Measurements from ENCODE around the gene PRMT9. TPM values are rescaled to one million over a fixed set of nuclear protein-coding genes. Genes with fewer than 3 reads are reported as not detected.

Gene PRMT9
- polyA plus RNA-seq, 1 donor (not counting 4 experiments of a cell fraction or from before 2014, with no cell fraction given) = 10.4 TPM

DNA sequence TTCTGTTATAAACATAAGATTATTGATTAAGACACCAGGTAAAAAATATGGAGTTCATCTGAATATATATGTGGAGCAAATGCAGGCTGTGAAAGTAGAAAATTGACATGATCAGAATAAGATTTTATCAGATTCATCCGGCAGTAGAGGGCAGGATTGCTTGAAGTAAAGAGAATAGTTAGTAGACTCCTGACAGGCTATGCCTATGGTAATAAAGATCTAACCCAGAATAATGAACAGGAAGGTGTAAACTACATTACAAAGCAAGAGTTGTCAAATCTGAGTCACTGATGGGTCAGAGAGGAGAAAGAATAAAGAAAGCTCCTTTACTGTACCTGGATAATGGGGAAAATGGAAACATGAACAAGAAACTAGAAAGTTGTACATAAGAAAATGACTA lies 87.6 kb downstream of the PRMT9 start:
- FAIRE-seq (no peak), DNase-seq (ENCODE audit: low read depth, low spot score) (no peak)
- H3K9me1 ChIP-seq (ENCODE audit: control insufficient read depth, extremely low read depth, insufficient read depth, low read length) = no peaks in the 10 kb centered on the region

DNA sequence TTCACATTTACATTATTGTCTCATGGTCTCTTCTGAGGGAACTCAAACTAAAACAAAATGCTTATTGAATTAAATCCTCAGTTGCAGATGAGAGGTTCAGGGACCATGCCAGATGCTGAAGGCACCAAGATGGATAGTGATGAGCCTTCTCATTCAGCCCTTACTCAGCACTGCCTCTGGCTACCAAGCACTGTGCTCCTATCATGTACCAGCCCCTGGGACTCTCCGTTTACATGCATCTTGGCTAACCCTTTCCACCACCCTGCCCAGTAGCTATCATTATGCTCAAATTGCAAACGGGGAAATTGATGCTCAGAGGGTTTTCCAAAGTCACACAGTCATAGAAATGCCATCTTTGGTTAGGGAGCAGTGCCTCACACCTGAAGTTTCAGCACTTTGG lies 89.4 kb downstream of the PRMT9 start:
- H3K9ac ChIP-seq (ENCODE audit: control insufficient read depth, extremely low read depth, insufficient read depth, low read length) = no peak overlapping the region
- H3K79me2 ChIP-seq (ENCODE audit: control insufficient read depth, insufficient read depth, low read length) = no peaks in the 10 kb centered on the region
- DNase-seq (ENCODE audit: low read depth, low spot score) = no peak
- H3K9me3 ChIP-seq (ENCODE audit: control insufficient read depth, low read depth, low read length) = no peaks in the 10 kb centered on the region
- H4K20me1 ChIP-seq (ENCODE audit: control insufficient read depth, extremely low read depth, insufficient read depth, low read length) = no peaks in the 10 kb centered on the region
- H3K4me3 ChIP-seq (ENCODE audit: control insufficient read depth in 2 of 3, extremely low read depth in 1 of 3, insufficient read depth in 2 of 3, low read depth in 1 of 3, low read length in 3 of 3) = no peak overlapping the region
- no peak for TF ChIP-seq EZH2 (IDR thresholded peaks at IDR 0.05; ENCODE audit: low read length)
- TF ChIP-seq, protein P1, sequence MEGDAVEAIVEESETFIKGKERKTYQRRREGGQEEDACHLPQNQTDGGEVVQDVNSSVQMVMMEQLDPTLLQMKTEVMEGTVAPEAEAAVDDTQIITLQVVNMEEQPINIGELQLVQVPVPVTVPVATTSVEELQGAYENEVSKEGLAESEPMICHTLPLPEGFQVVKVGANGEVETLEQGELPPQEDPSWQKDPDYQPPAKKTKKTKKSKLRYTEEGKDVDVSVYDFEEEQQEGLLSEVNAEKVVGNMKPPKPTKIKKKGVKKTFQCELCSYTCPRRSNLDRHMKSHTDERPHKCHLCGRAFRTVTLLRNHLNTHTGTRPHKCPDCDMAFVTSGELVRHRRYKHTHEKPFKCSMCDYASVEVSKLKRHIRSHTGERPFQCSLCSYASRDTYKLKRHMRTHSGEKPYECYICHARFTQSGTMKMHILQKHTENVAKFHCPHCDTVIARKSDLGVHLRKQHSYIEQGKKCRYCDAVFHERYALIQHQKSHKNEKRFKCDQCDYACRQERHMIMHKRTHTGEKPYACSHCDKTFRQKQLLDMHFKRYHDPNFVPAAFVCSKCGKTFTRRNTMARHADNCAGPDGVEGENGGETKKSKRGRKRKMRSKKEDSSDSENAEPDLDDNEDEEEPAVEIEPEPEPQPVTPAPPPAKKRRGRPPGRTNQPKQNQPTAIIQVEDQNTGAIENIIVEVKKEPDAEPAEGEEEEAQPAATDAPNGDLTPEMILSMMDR (optimal IDR thresholded peaks at IDR 0.05 in 1 of 3, IDR thresholded peaks at IDR 0.05 in 1 of 3, conservative IDR thresholded peaks at IDR 0.05 in 1 of 3; ENCODE audit: extremely low read depth in 1 of 3, insufficient read depth in 2 of 3, low read length in 3 of 3) = no peak
- H3K36me3 ChIP-seq (ENCODE audit: control insufficient read depth in 2 of 2, extremely low read depth in 1 of 2, insufficient read depth in 2 of 2, low read length in 2 of 2) = no peaks in the 10 kb centered on the region
- H3K4me1 ChIP-seq (ENCODE audit: control insufficient read depth, extremely low read depth, insufficient read depth, low read length) = peaks cover 10% of the 10 kb centered on the region
- H3K27ac ChIP-seq (ENCODE audit: control insufficient read depth, insufficient read depth, low read length) = no peak overlapping the region
- H3K4me2 ChIP-seq (ENCODE audit: control insufficient read depth, extremely low read depth, insufficient read depth, low read depth, low read length) = no peak overlapping the region
- FAIRE-seq = no peak
- dilution Hi-C loops (cut with MboI; ENCODE audit: extremely low pct_ligation_motif_present, low sequenced_read_pairs) = no loop called here
- H3K9me1 ChIP-seq (ENCODE audit: control insufficient read depth, extremely low read depth, insufficient read depth, low read length) = no peaks in the 10 kb centered on the region
- H2AFZ ChIP-seq (ENCODE audit: control insufficient read depth, low read length) = no peak overlapping the region
- H3K27me3 ChIP-seq (ENCODE audit: control insufficient read depth, extremely low read depth, insufficient read depth, low read length) = no peaks in the 10 kb centered on the region

More for the DNA sequence above, 87.6 kb downstream of the PRMT9 start:
- Histone ChIP-seq H3K9me3 (ENCODE audit: control insufficient read depth, low read depth, low read length) (no peaks in the 10 kb centered on the region), H3K27ac (ENCODE audit: control insufficient read depth, insufficient read depth, low read length) (no peak overlapping the region), H3K9ac (ENCODE audit: control insufficient read depth, extremely low read depth, insufficient read depth, low read length) (no peak overlapping the region), H3K4me3 (ENCODE audit: control insufficient read depth in 2 of 3, extremely low read depth in 1 of 3, insufficient read depth in 2 of 3, low read depth in 1 of 3, low read length in 3 of 3) (no peak overlapping the region), H4K20me1 (ENCODE audit: control insufficient read depth, extremely low read depth, insufficient read depth, low read length) (no peaks in the 10 kb centered on the region), H3K79me2 (ENCODE audit: control insufficient read depth, insufficient read depth, low read length) (no peaks in the 10 kb centered on the region), H3K4me2 (ENCODE audit: control insufficient read depth, extremely low read depth, insufficient read depth, low read depth, low read length) (no peak overlapping the region), H2AFZ (ENCODE audit: control insufficient read depth, low read length) (no peak overlapping the region), H3K36me3 (ENCODE audit: control insufficient read depth in 2 of 2, extremely low read depth in 1 of 2, insufficient read depth in 2 of 2, low read length in 2 of 2) (no peaks in the 10 kb centered on the region), H3K27me3 (ENCODE audit: control insufficient read depth, extremely low read depth, insufficient read depth, low read length) (no peaks in the 10 kb centered on the region), H3K4me1 (ENCODE audit: control insufficient read depth, extremely low read depth, insufficient read depth, low read length) (peaks cover 12% of the 10 kb centered on the region)
- dilution Hi-C loops (cut with MboI; ENCODE audit: extremely low pct_ligation_motif_present, low sequenced_read_pairs) = no loop called here
- TF ChIP-seq, protein P1 (optimal IDR thresholded peaks at IDR 0.05 in 1 of 3, IDR thresholded peaks at IDR 0.05 in 1 of 3, conservative IDR thresholded peaks at IDR 0.05 in 1 of 3; ENCODE audit: extremely low read depth in 1 of 3, insufficient read depth in 2 of 3, low read length in 3 of 3) = no peak
- TF ChIP-seq EZH2 (IDR thresholded peaks at IDR 0.05; ENCODE audit: low read length) = no peak

All from keratinocyte (primary cell).